H1 (cell line): Measurements from ENCODE around the gene BAAT. TPM values are rescaled to one million over a fixed set of nuclear protein-coding genes. Genes with fewer than 3 reads are reported as not detected.

Source experiments
- CBX5 ChIP-seq: fragments of 300-800, 300-1000 bp; sonication (generic); IDR thresholded peaks from 2 replicates; pipeline ENCODE4 v1.7.1; 2016; ENCODE audit warnings: antibody characterized with exemption, low read length, low read depth
- CREB1 ChIP-seq: IDR thresholded peaks from 2 replicates; pipeline ENCODE4 v1.6.1; 2012; ENCODE audit warnings: inconsistent platforms
- MAFK ChIP-seq: IDR thresholded peaks from 2 replicates; pipeline ENCODE4 v1.6.1; 2012; ENCODE audit warnings: low read depth, mild to moderate bottlenecking, improper control_type of control experiment, low read length
- NANOG ChIP-seq: IDR thresholded peaks from 2 replicates; pipeline ENCODE4 v1.6.1; 2011; ENCODE audit warnings: low read length, low read depth, mild to moderate bottlenecking, inconsistent platforms; ENCODE audit not compliant: insufficient read depth, poor library complexity, severe bottlenecking
- polyA plus RNA-seq, 7 experiments: library from polyadenylated mRNA; depleted of rRNA in 3 of 7; stranded (reverse) in 5 of 7; unstranded in 2 of 7; fragments of >200 nt in 5 of 7; fragments of 200-250 nt in 2 of 7; gene quantifications; 1 replicate in 5 of 7; 2 replicates in 1 of 7; 4 replicates in 1 of 7; pipeline versions ENCODE4 v1.2.1 to v1.2.3, GENCODE V29; 2011 to 2013; ENCODE audit warnings: missing spikeins in 2 of 7, mixed read lengths in 2 of 7
- total RNA-seq: library from RNA; stranded (reverse); fragmentation: NEBNext Ultra II Directional; extraction: Animal tissue kit (Norgen Biotek cat#: 25700); gene quantifications from 2 replicates; pipeline ENCODE4 v1.2.1, GENCODE V29; 2021

Gene BAAT
- total and polyA plus RNA-seq, 2 of the 8 experiments (the other 6 are each of a cell fraction or from before 2014, with no cell fraction given): 0.09 to 0.17 TPM

DNA sequence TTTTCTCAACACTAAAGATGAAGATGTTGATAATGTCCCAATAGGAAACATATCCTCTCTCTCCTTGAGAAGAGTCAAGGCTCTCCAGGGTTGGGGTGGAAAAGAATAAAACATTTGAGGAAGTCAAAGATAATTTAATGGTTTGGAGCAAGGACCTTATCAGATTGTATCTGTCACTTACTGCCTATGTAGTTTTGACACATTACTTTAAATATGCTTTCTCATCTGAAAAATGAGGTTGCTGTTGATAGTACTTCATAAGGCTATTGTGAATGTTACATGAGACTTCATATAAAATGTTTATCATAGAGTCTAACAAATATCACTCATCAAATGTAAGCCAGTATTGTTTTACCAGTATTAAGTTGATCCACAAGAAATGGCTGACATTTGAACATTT, 48.7 kb downstream of the BAAT start (continued):
- TF ChIP-seq CBX5 (no peak), MAFK (no peak), CREB1 (no peak), NANOG (no peak)
